Uterus (tissue), 2 donors: ENCODE data around the gene PROM1.

Experiments
- POLR2A ChIP-seq, 2 donors: fragments of 450-650 bp; IDR thresholded peaks; one replicate each; pipeline ENCODE4 v1.6.1; 2016; ENCODE audit warnings: antibody characterized with exemption in 2 of 2, mild to moderate bottlenecking in 1 of 2, moderate library complexity in 1 of 2
- TF ChIP-seq, protein P1 (sequence below), 4 experiments: fragments of 200-600 bp in 2 of 4; fragments of 450-650 bp in 2 of 4; sonication (generic) in 2 of 4; IDR thresholded peaks; one replicate each; pipeline ENCODE4 v1.5.1; 2016 to 2019; ENCODE audit warnings: antibody characterized with exemption in 4 of 4, mild to moderate bottlenecking in 2 of 4, moderate library complexity in 1 of 4

DNA sequence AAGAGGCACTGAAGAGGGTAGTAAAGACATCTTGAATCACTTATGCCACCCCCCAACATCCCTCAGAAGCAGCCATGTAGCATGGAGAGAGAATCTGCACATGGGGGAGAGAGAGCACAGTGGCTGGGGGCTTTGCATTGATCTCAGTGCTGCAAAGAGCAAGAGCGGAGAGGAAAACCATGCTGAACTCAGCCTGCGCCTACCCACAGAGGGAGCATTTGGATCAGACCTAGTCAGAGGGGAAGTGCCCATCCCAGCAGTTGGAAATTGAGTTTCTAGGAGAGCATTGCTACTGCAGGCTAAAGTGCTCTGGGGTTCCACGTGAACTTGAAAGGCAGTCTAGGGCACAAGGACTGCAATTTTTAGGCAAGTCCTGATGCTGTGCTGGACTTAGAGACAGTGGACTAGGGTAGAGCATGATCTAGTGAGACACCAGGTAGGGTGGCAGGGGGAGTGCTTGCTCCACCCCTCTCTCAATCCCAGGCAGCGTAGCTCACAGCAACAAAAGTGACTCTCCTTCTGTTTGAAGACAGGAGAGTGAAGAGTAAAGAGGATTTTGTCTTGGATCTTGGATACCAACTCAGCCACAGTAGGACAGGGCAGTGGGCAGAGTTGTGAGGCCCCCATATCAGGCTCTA lies 9.0 kb upstream of the PROM1 start:
- TF ChIP-seq, protein P1, sequence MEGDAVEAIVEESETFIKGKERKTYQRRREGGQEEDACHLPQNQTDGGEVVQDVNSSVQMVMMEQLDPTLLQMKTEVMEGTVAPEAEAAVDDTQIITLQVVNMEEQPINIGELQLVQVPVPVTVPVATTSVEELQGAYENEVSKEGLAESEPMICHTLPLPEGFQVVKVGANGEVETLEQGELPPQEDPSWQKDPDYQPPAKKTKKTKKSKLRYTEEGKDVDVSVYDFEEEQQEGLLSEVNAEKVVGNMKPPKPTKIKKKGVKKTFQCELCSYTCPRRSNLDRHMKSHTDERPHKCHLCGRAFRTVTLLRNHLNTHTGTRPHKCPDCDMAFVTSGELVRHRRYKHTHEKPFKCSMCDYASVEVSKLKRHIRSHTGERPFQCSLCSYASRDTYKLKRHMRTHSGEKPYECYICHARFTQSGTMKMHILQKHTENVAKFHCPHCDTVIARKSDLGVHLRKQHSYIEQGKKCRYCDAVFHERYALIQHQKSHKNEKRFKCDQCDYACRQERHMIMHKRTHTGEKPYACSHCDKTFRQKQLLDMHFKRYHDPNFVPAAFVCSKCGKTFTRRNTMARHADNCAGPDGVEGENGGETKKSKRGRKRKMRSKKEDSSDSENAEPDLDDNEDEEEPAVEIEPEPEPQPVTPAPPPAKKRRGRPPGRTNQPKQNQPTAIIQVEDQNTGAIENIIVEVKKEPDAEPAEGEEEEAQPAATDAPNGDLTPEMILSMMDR (IDR thresholded peaks at IDR 0.05), result no peak
- no peak for TF ChIP-seq POLR2A (IDR thresholded peaks at IDR 0.05)
